Caco-2 (cell line): Measurements from ENCODE around the gene ERVV-1. TPM values are rescaled to one million over a fixed set of nuclear protein-coding genes. Genes with fewer than 3 reads are reported as not detected.

Experiments used
- BruUV-seq: library from RNA; stranded (reverse); fragments of 400-500 nt; replicated peaks from 2 replicates; lab custom pipeline; 2021; lab: Mats Ljungman, UMichigan
- CTCF ChIA-PET: fragments of 300-600 bp; sonication (Branson Sonifier 250); formaldehyde crosslinking; loops from one replicate; lab custom pipeline; 2022; ENCODE audit warnings: antibody characterized with exemption; lab: Charles Lee
- POLR2A ChIA-PET: fragments of 300-600 bp; sonication (Branson Sonifier 250); formaldehyde crosslinking; loops from one replicate; lab custom pipeline; 2022; ENCODE audit warnings: antibody characterized with exemption; lab: Charles Lee
- DNase-seq, 2 experiments: peaks; one replicate each; pipeline versions ENCODE4 v3.0.0 to v3.0.0-alpha.2; 2020 to 2022
- H3K27me3 ChIP-seq: replicated peaks from 2 replicates; pipeline ENCODE4 v1.6.0; 2011; ENCODE audit warnings: low read length; ENCODE audit not compliant: control insufficient read depth, insufficient read depth
- H3K36me3 ChIP-seq: 2 replicates; pipeline ENCODE4 v1.5.1; 2011; ENCODE audit warnings: low read length; ENCODE audit not compliant: control insufficient read depth, insufficient read depth
- H3K4me1 ChIP-seq: fragments of 250-450 bp; sonication (Bioruptor Pico); 2 replicates; pipeline ENCODE4 v1.5.1; 2020; ENCODE audit warnings: mild to moderate bottlenecking
- H3K4me3 ChIP-seq: 2 replicates; pipeline ENCODE4 v1.5.1; 2011; ENCODE audit warnings: low read depth, mild to moderate bottlenecking, control low read depth, low read length
- H3K9me3 ChIP-seq: fragments of 250-450 bp; sonication (Bioruptor Pico); 2 replicates; pipeline ENCODE4 v1.5.1; 2020; ENCODE audit warnings: mild to moderate bottlenecking, moderate library complexity
- H3K27ac Mint-ChIP-seq: one replicate; pipeline ENCODE4 v1.8.0; 2022; ENCODE audit warnings: mixed read lengths; ENCODE audit not compliant: unreplicated experiment
- H3K27me3 Mint-ChIP-seq: one replicate; pipeline ENCODE4 v1.8.0; 2022; ENCODE audit warnings: mixed read lengths; ENCODE audit not compliant: insufficient read depth, unreplicated experiment
- H3K36me3 Mint-ChIP-seq: one replicate; pipeline ENCODE4 v1.8.0; 2022; ENCODE audit warnings: mild to moderate bottlenecking, mixed read lengths; ENCODE audit not compliant: insufficient read depth, unreplicated experiment
- H3K4me1 Mint-ChIP-seq: one replicate; pipeline ENCODE4 v1.8.0; 2022; ENCODE audit warnings: low read depth, mixed read lengths; ENCODE audit not compliant: unreplicated experiment
- H3K4me3 Mint-ChIP-seq: one replicate; pipeline ENCODE4 v1.8.0; 2022; ENCODE audit warnings: mild to moderate bottlenecking, moderate library complexity, mixed read lengths; ENCODE audit not compliant: unreplicated experiment
- H3K9me3 Mint-ChIP-seq: one replicate; pipeline ENCODE4 v1.8.0; 2022; ENCODE audit warnings: mixed read lengths; ENCODE audit not compliant: unreplicated experiment
- CTCF ChIP-seq, 2 experiments: fragments of 200-600 bp in 1 of 2; IDR thresholded peaks; 1 replicate in 1 of 2; 2 replicates in 1 of 2; pipeline versions ENCODE4 v1.5.1 to v1.8.0; 2011 to 2022; ENCODE audit warnings: antibody characterized with exemption in 1 of 2, control low read depth in 1 of 2, inconsistent platforms in 1 of 2, low read depth in 1 of 2, low read length in 1 of 2, mild to moderate bottlenecking in 1 of 2, moderate library complexity in 1 of 2; ENCODE audit not compliant: insufficient read depth in 1 of 2, severe bottlenecking in 1 of 2, unreplicated experiment in 1 of 2
- intact Hi-C: fragments of 100-400 bp; cut with micrococcal nuclease; formaldehyde crosslinking; loops from one replicate; pipeline ENCODE4 v1.10.0; 2022; ENCODE audit not compliant: unreplicated experiment
- total RNA-seq: library from RNA; stranded (reverse); gene quantifications from 2 replicates; pipeline ENCODE4 v1.2.3, GENCODE V29; 2022

ERVV-1 gene
- total RNA-seq, 1 experiment from 2014 or later: not detected

GRCh38 chr19:52995711-52996110 lies 18.0 kb upstream of the ERVV-1 start:
- intact Hi-C loops: no loop called here
- TF ChIP-seq CTCF (IDR thresholded peaks at IDR 0.05; ENCODE audit: insufficient read depth in 1 of 2, low read depth in 1 of 2, low read length in 1 of 2, severe bottlenecking in 1 of 2, unreplicated experiment in 1 of 2): no peak
- ChIA-PET POLR2A (no interaction called here), CTCF (no interaction called here)
- no peak overlapping the region for H3K4me3 ChIP-seq
- H3K9me3 ChIP-seq: peaks cover 14% of the 10 kb centered on the region
- H3K4me1 ChIP-seq: no peaks in the 10 kb centered on the region
- no peaks in the 10 kb centered on the region for H3K36me3 Mint-ChIP-seq
- H3K4me3 Mint-ChIP-seq: no peak overlapping the region
- no peak for DNase-seq
- H3K4me1 Mint-ChIP-seq: no peaks in the 10 kb centered on the region
- no peaks in the 10 kb centered on the region for H3K27me3 Mint-ChIP-seq
- H3K9me3 Mint-ChIP-seq: peaks cover 14% of the 10 kb centered on the region
- no peaks in the 10 kb centered on the region for H3K27me3 ChIP-seq
- no peaks in the 10 kb centered on the region for H3K36me3 ChIP-seq
- no peak overlapping the region for H3K27ac Mint-ChIP-seq
- no TSS peak for BruUV-seq

GRCh38 chr19:52997975-52998374 lies 15.7 kb upstream of the ERVV-1 start:
- intact Hi-C loops: no loop called here
- H3K9me3 Mint-ChIP-seq: no peaks in the 10 kb centered on the region
- CTCF ChIA-PET: interaction anchor here (0.6 kb wide), 1 partner anchor 100 kb away, joined by 3 read pairs; no protein-coding TSS in a partner anchor

GRCh38 chr19:53002479-53002878 lies 11.2 kb upstream of the ERVV-1 start:
- Mint-ChIP-seq H3K9me3 (no peaks in the 10 kb centered on the region), H3K36me3 (no peaks in the 10 kb centered on the region), H3K4me3 (no peak overlapping the region), H3K4me1 (no peaks in the 10 kb centered on the region), H3K27ac (no peak overlapping the region), H3K27me3 (no peaks in the 10 kb centered on the region)
- no peak for TF ChIP-seq CTCF (IDR thresholded peaks at IDR 0.05; ENCODE audit: insufficient read depth in 1 of 2, low read depth in 1 of 2, low read length in 1 of 2, severe bottlenecking in 1 of 2, unreplicated experiment in 1 of 2)
- H3K4me1 ChIP-seq: no peaks in the 10 kb centered on the region
- intact Hi-C loops: no loop called here
- no peaks in the 10 kb centered on the region for H3K36me3 ChIP-seq
- no peaks in the 10 kb centered on the region for H3K27me3 ChIP-seq
- CTCF ChIA-PET: no interaction called here
- POLR2A ChIA-PET: no interaction called here
- BruUV-seq: no TSS peak
- peaks cover 20% of the 10 kb centered on the region for H3K9me3 ChIP-seq
- DNase-seq: no peak
- no peak overlapping the region for H3K4me3 ChIP-seq

More at GRCh38 chr19:52997975-52998374, 15.7 kb upstream of the ERVV-1 start:
- no TSS peak for BruUV-seq
- Mint-ChIP-seq H3K27ac (no peak overlapping the region), H3K27me3 (no peaks in the 10 kb centered on the region), H3K4me3 (no peak overlapping the region), H3K36me3 (no peaks in the 10 kb centered on the region), H3K4me1 (no peaks in the 10 kb centered on the region)
- TF ChIP-seq CTCF (IDR thresholded peaks at IDR 0.05; ENCODE audit: insufficient read depth in 1 of 2, low read depth in 1 of 2, low read length in 1 of 2, severe bottlenecking in 1 of 2, unreplicated experiment in 1 of 2): no peak
- Histone ChIP-seq H3K4me1 (no peaks in the 10 kb centered on the region), H3K9me3 (peaks cover 18% of the 10 kb centered on the region), H3K4me3 (no peak overlapping the region), H3K36me3 (no peaks in the 10 kb centered on the region), H3K27me3 (no peaks in the 10 kb centered on the region)
- no peak for DNase-seq
- POLR2A ChIA-PET: no interaction called here
